A549 (cell line): ENCODE measurements around the gene MED12. TPM values are rescaled to one million over a fixed set of nuclear protein-coding genes. Genes with fewer than 3 reads are reported as not detected.

Source experiments
- ATAC-seq, 2 experiments: fragments of 200-7000 bp in 1 of 2; fragments of >200 bp in 1 of 2; cut with Nextera tagmentation in 1 of 2; cut with Tn5 transposase in 1 of 2; 3 replicates each; pipeline versions ENCODE4 v1.8.0 to v1.9.1; 2018 to 2020; ENCODE audit warnings: mild to moderate bottlenecking in 1 of 2, moderate library complexity in 1 of 2
- CTCF ChIA-PET: fragments of 300-600 bp; sonication (Branson Sonifier 250); formaldehyde crosslinking; extraction: SDS; loops from one replicate; lab custom pipeline; 2021; ENCODE audit warnings: antibody characterized with exemption, inconsistent platforms; lab: Yijun Ruan, JAX
- POLR2A ChIA-PET: fragments of 350-600 bp; formaldehyde crosslinking; extraction: SDS; loops from one replicate; lab custom pipeline; 2021; ENCODE audit warnings: antibody characterized with exemption, inconsistent platforms; lab: Yijun Ruan, JAX
- DNase-seq, 2 experiments: peaks; one replicate each; pipeline versions ENCODE4 v3.0.0 to v3.0.0-alpha.2; 2011 to 2016; ENCODE audit warnings: low read depth in 1 of 2, low spot score in 1 of 2
- FAIRE-seq: peaks from 2 replicates; lab custom pipeline; 2011; peaks lifted over from hg19 to GRCh38; lab: Jason Lieb, UNC
- H3K27ac ChIP-seq, 2 experiments: fragments of >200 bp; sonication (Bioruptor Twin); formaldehyde crosslinking; 3 replicates each; pipeline ENCODE4 v1.5.1; 2016 to 2017
- H3K4me1 ChIP-seq: fragments of >200 bp; sonication (Bioruptor Twin); formaldehyde crosslinking; 3 replicates; pipeline ENCODE4 v1.6.1; 2016
- H3K4me2 ChIP-seq: fragments of >200 bp; sonication (Bioruptor Twin); formaldehyde crosslinking; 3 replicates; pipeline ENCODE4 v1.6.1; 2016
- H3K4me3 ChIP-seq: fragments of >200 bp; sonication (Bioruptor Twin); formaldehyde crosslinking; 3 replicates; pipeline ENCODE4 v1.5.1; 2016
- H3K9me3 ChIP-seq: fragments of >200 bp; sonication (Bioruptor Twin); formaldehyde crosslinking; 3 replicates; pipeline ENCODE4 v1.6.1; 2016
- ATOH8 ChIP-seq: fragments of 250-450 bp; sonication (Bioruptor Pico); IDR thresholded peaks from 2 replicates; pipeline ENCODE4 v1.5.0; 2020; ENCODE audit warnings: low read depth, mild to moderate bottlenecking, moderate library complexity
- CBX2 ChIP-seq: fragments of 200-600 bp; sonication (generic); IDR thresholded peaks from 2 replicates; pipeline ENCODE4 v1.6.1; 2016; ENCODE audit warnings: low read depth, mild to moderate bottlenecking, borderline replicate concordance
- CEBPB ChIP-seq, 2 experiments: fragments of >200 bp in 1 of 2; sonication (Bioruptor Twin) in 1 of 2; formaldehyde crosslinking in 1 of 2; IDR thresholded peaks; 2 replicates each; pipeline ENCODE4 v1.6.1; 2012 to 2016
- CHD2 ChIP-seq: fragments of 150-350 bp; IDR thresholded peaks from 2 replicates; pipeline ENCODE4 v1.6.1; 2014; ENCODE audit warnings: low read length; ENCODE audit not compliant: partially characterized antibody
- EHMT2 ChIP-seq: fragments of 200-600 bp; sonication (generic); IDR thresholded peaks from 2 replicates; pipeline ENCODE4 v1.6.1; 2016; ENCODE audit warnings: antibody characterized with exemption, low read depth, mild to moderate bottlenecking, moderate library complexity
- EP300 ChIP-seq, 2 experiments: fragments of >200 bp; sonication (Bioruptor Twin); formaldehyde crosslinking; IDR thresholded peaks; 2 replicates in 1 of 2; 3 replicates in 1 of 2; pipeline ENCODE4 v1.6.1; 2016 to 2017
- ESRRA ChIP-seq: fragments of 150-350 bp; IDR thresholded peaks from 2 replicates; pipeline ENCODE4 v1.6.1; 2014; ENCODE audit warnings: mild to moderate bottlenecking, low read length, borderline replicate concordance
- FOSL2 ChIP-seq, 2 experiments: fragments of 450-650 bp in 1 of 2; fragments of >200 bp in 1 of 2; sonication (Bioruptor Twin) in 1 of 2; formaldehyde crosslinking; IDR thresholded peaks; 2 replicates each; pipeline versions ENCODE4 v1.5.0 to v1.6.1; 2016 to 2020; ENCODE audit warnings: mild to moderate bottlenecking in 1 of 2, moderate library complexity in 1 of 2
- GATA3 ChIP-seq: IDR thresholded peaks from 2 replicates; pipeline ENCODE4 v1.6.1; 2012; ENCODE audit warnings: borderline replicate concordance
- HEYL ChIP-seq: fragments of 250-450 bp; sonication (Bioruptor Pico); IDR thresholded peaks from 2 replicates; pipeline ENCODE4 v1.8.0; 2021; ENCODE audit warnings: mild to moderate bottlenecking, moderate library complexity
- HOXB5 ChIP-seq: fragments of 250-450 bp; sonication (Bioruptor Pico); IDR thresholded peaks from 2 replicates; pipeline ENCODE4 v1.5.0; 2020; ENCODE audit warnings: mild to moderate bottlenecking, moderate library complexity
- JUN ChIP-seq, 2 experiments: fragments of >200 bp; sonication (Bioruptor Twin); formaldehyde crosslinking; IDR thresholded peaks; 2 replicates in 1 of 2; 3 replicates in 1 of 2; pipeline ENCODE4 v1.6.1; 2016 to 2017
- JUNB ChIP-seq: fragments of >200 bp; sonication (Bioruptor Twin); formaldehyde crosslinking; IDR thresholded peaks from 2 replicates; pipeline ENCODE4 v1.6.1; 2016
- KDM1A ChIP-seq: fragments of 200-600 bp; sonication (generic); IDR thresholded peaks from 2 replicates; pipeline ENCODE4 v1.6.1; 2016; ENCODE audit warnings: low read depth, mild to moderate bottlenecking
- MAFK ChIP-seq: fragments of 450-650 bp; IDR thresholded peaks from 2 replicates; pipeline ENCODE4 v1.6.1; 2014; ENCODE audit not compliant: partially characterized antibody
- MYC ChIP-seq: IDR thresholded peaks from 2 replicates; pipeline ENCODE4 v1.6.1; 2012; ENCODE audit warnings: mild to moderate bottlenecking, inconsistent platforms, low read length, improper control_type of control experiment, borderline replicate concordance
- PBX3 ChIP-seq: IDR thresholded peaks from 2 replicates; pipeline ENCODE4 v1.6.1; 2012
- SMC3 ChIP-seq: fragments of >200 bp; sonication (Bioruptor Twin); formaldehyde crosslinking; IDR thresholded peaks from 3 replicates; pipeline ENCODE4 v1.6.1; 2018; ENCODE audit warnings: inconsistent platforms
- TP53 ChIP-seq: fragments of 250-450 bp; sonication (Bioruptor Pico); IDR thresholded peaks from 2 replicates; pipeline ENCODE4 v1.5.0; 2021; ENCODE audit warnings: mild to moderate bottlenecking, moderate library complexity
- ZC3H11A ChIP-seq: fragments of 450-650 bp; IDR thresholded peaks from 2 replicates; pipeline ENCODE4 v1.6.1; 2014; ENCODE audit warnings: antibody characterized with exemption, mild to moderate bottlenecking
- ZNF302 ChIP-seq: fragments of 250-450 bp; sonication (Bioruptor Pico); IDR thresholded peaks from 2 replicates; pipeline ENCODE4 v1.9.0; 2021; ENCODE audit warnings: inconsistent platforms, mild to moderate bottlenecking, moderate library complexity
- WGBS: methylation state at CpG from one replicate; pipeline ENCODE4 v1.1.6; 2017; ENCODE audit errors: missing lambda C conversion rate; 5-methylcytosine and 5-hydroxymethylcytosine counted together
- polyA plus RNA-seq, 4 experiments: library from polyadenylated mRNA; depleted of rRNA in 3 of 4; stranded (reverse); fragments of >200 nt; fragmentation: RNase III in 1 of 4; extraction: RNeasy Plus Mini Kit Qiagen cat#74134 plus additional on column Dnase treatment in 1 of 4; gene quantifications; 2 replicates in 3 of 4; 3 replicates in 1 of 4; pipeline ENCODE4 v1.2.3, GENCODE V29; 2011 to 2017
- TF ChIP-seq, protein P1 (sequence below): fragments of >200 bp; sonication (Bioruptor Twin); formaldehyde crosslinking; IDR thresholded peaks from 3 replicates; pipeline ENCODE4 v1.5.1; 2016
- TF ChIP-seq, protein P2 (sequence below): fragments of 250-450 bp; sonication (Bioruptor Pico); IDR thresholded peaks from 2 replicates; pipeline ENCODE4 v1.5.0; 2021; ENCODE audit warnings: mild to moderate bottlenecking, moderate library complexity, borderline replicate concordance

MED12 gene
- polyA plus RNA-seq, 2 of the 4 experiments (the other 2 are of a cell fraction) = 12.6 to 13.5 TPM

DNA sequence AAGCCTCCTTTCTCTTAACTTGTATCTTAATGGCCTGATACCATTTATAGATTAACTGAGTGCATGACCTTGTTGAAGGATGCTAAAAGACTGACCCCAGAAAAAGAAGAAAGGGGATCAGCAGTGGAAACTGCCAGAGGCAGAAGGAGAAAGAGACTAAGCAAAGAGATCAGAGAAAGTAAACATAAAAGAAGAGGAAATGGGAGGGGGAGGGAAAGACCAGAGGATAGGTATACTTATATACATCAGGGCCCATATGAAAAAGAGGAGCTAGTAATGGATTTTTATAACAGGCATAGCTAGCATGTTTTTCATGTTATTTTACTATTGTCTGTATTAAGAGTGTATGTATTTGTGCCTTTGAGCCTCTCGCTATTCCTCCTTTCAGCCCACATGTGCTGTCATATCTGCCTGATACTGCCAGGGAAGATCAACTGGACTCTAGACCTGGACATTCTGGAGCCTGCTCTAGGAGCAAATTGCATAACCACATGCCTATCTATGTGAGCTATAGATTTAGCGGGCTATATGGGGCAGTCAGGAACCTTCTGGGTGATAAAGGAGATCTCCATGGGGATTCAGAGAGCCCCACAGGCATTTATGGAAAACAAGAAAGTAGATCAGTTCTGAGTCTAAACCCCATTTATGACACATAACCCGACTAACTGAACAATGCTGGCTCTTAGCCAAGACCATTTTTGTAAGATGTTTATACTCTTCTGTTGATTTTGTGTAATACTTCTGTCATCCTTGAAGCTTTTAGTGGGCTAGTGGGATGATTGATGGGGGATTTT is 36.9 kb upstream of the MED12 start:
- peak overlapping the region; percentile 63 for H3K4me2 ChIP-seq

DNA sequence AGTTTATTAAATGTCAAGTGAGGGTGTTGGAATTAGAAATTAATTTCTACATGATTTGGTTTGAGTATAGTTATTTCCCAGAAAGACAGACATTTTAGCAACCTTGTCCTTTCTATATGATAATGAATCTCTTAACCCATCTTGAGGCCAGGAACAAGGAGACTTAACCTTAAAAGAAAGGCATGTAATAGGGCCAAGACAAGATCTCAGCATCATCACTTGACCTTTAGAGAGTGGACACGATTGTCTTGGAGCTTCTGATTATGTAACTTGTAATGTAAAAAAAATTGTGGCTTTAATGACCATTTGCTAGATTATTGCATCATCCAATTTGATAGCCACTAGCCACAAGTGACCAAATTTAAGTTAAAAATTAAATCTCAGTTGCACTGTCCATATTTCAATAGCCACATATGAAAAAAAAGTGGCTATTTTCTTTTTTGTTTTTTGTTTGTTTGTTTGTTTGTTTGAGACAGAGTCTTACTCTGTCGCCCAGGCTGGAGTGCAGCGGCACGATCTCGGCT is 36.2 kb upstream of the MED12 start:
- no peak overlapping the region for H3K4me3 ChIP-seq
- 67% methylated on average over 5 of the region's 5 CpGs for WGBS
- H3K4me1 ChIP-seq = peaks cover 20% of the 10 kb centered on the region; the same call in 2 of the 3 replicates
- peak overlapping the region in 1 of 2 experiments; percentile 53; a peak in 2 of 6 replicates for H3K27ac ChIP-seq
- H3K9me3 ChIP-seq = no peaks in the 10 kb centered on the region
- CTCF ChIA-PET = no interaction called here
- DNase-seq (peak in 1 of 2 experiments; percentile 17), FAIRE-seq (no peak), ATAC-seq (peak in 1 of 2 experiments; percentile 47; a peak in 3 of 6 replicates)
- POLR2A ChIA-PET = interaction anchor here (1.3 to 1.5 kb wide), 2 partner anchors 36 to 100 kb away, joined by 3 to 5 read pairs; partner anchors contain the start of gene MED12
- TF ChIP-seq, protein P1, sequence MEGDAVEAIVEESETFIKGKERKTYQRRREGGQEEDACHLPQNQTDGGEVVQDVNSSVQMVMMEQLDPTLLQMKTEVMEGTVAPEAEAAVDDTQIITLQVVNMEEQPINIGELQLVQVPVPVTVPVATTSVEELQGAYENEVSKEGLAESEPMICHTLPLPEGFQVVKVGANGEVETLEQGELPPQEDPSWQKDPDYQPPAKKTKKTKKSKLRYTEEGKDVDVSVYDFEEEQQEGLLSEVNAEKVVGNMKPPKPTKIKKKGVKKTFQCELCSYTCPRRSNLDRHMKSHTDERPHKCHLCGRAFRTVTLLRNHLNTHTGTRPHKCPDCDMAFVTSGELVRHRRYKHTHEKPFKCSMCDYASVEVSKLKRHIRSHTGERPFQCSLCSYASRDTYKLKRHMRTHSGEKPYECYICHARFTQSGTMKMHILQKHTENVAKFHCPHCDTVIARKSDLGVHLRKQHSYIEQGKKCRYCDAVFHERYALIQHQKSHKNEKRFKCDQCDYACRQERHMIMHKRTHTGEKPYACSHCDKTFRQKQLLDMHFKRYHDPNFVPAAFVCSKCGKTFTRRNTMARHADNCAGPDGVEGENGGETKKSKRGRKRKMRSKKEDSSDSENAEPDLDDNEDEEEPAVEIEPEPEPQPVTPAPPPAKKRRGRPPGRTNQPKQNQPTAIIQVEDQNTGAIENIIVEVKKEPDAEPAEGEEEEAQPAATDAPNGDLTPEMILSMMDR = no peak
- peak in 1 of 2 experiments; percentile 2; a peak in 1 of 4 replicates for TF ChIP-seq CEBPB (IDR thresholded peaks at IDR 0.05)
- no peak for TF ChIP-seq GATA3
- no peak for TF ChIP-seq EHMT2
- peak overlapping the region; percentile 63 for H3K4me2 ChIP-seq

More for the DNA sequence above, 36.9 kb upstream of the MED12 start:
- DNase-seq = peak in 1 of 2 experiments; percentile 66
- no peak for FAIRE-seq
- no peak for TF ChIP-seq ESRRA
- no peak for TF ChIP-seq HEYL (CRISPR knock-in tag)
- TF ChIP-seq CEBPB (IDR thresholded peaks at IDR 0.05) = peak in 1 of 2 experiments; percentile 9; a peak in 1 of 4 replicates
- no peak for TF ChIP-seq FOSL2 (IDR thresholded peaks at IDR 0.05)
- no peak for TF ChIP-seq FOSL2 (CRISPR knock-in tag; IDR thresholded peaks at IDR 0.05)
- no peak for TF ChIP-seq CBX2
- TF ChIP-seq HOXB5 (CRISPR knock-in tag) = peak; percentile 72; the same call in 1 of the 2 replicates
- no peak for TF ChIP-seq KDM1A
- TF ChIP-seq ZC3H11A = no peak
- TF ChIP-seq, protein P2, sequence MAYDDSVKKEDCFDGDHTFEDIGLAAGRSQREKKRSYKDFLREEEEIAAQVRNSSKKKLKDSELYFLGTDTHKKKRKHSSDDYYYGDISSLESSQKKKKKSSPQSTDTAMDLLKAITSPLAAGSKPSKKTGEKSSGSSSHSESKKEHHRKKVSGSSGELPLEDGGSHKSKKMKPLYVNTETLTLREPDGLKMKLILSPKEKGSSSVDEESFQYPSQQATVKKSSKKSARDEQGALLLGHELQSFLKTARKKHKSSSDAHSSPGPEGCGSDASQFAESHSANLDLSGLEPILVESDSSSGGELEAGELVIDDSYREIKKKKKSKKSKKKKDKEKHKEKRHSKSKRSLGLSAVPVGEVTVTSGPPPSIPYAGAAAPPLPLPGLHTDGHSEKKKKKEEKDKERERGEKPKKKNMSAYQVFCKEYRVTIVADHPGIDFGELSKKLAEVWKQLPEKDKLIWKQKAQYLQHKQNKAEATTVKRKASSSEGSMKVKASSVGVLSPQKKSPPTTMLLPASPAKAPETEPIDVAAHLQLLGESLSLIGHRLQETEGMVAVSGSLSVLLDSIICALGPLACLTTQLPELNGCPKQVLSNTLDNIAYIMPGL = no peak
- H3K4me3 ChIP-seq = no peak overlapping the region
- H3K9me3 ChIP-seq = no peaks in the 10 kb centered on the region
- H3K4me1 ChIP-seq = peaks cover 20% of the 10 kb centered on the region; the same call in 2 of the 3 replicates
- WGBS = 27% methylated on average over 3 of the region's 3 CpGs
- ChIA-PET CTCF (no interaction called here), POLR2A (interaction anchor here (1.3 to 1.5 kb wide), 2 partner anchors 37 to 100 kb away, joined by 3 to 5 read pairs; partner anchors contain the start of gene MED12)
- peak; percentile 54 to 70; a peak in 4 of 6 replicates for ATAC-seq
- peak overlapping the region in 1 of 2 experiments; percentile 54; a peak in 3 of 6 replicates for H3K27ac ChIP-seq

DNA sequence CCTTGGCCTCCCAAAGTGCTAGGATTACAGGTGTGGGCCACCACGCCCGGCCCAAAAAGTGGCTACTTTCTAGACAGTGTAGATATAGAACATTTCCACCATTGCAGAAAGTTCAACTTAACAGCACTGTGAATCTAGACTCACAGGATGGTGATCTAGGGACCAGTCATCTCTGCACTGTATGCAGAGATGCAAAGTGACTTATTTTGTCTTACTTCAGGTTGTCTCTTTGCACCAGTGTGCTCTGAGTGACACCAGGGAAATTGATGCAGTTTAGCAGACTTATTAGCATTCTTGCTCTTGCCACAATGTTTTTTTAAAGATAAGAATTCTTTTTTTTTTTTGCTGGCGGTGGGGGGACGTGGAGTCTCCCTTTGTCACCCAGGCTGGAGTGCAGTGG is 35.6 kb upstream of the MED12 start:
- Histone ChIP-seq H3K27ac (peak overlapping the region in 1 of 2 experiments; percentile 53; a peak in 2 of 6 replicates), H3K4me2 (no peak overlapping the region; the same call in 2 of the 3 replicates), H3K4me1 (peaks cover 20% of the 10 kb centered on the region; the same call in 2 of the 3 replicates), H3K4me3 (no peak overlapping the region), H3K9me3 (no peaks in the 10 kb centered on the region)
- 93% methylated on average over 4 of the region's 4 CpGs for WGBS
- DNase-seq (no peak), ATAC-seq (no peak), FAIRE-seq (no peak)
- CTCF ChIA-PET = no interaction called here
- POLR2A ChIA-PET = interaction anchor here (1.3 kb wide), 1 partner anchor 35 kb away, joined by 3 read pairs; the partner anchor contains the start of gene MED12
- TF ChIP-seq ZNF302 (CRISPR knock-in tag) = no peak
- TF ChIP-seq JUN (IDR thresholded peaks at IDR 0.05) = no peak
- TF ChIP-seq EHMT2 = no peak
- no peak for TF ChIP-seq MYC
- TF ChIP-seq ATOH8 (CRISPR knock-in tag) = no peak
- no peak for TF ChIP-seq SMC3
- TF ChIP-seq CHD2 = no peak
- no peak for TF ChIP-seq JUNB
- TF ChIP-seq TP53 (CRISPR knock-in tag) = no peak
- no peak for TF ChIP-seq HOXB5 (CRISPR knock-in tag)
- TF ChIP-seq, protein P1 = no peak
- TF ChIP-seq EP300 (IDR thresholded peaks at IDR 0.05) = no peak
- no peak for TF ChIP-seq MAFK
- TF ChIP-seq PBX3 = no peak
